ENCODE data around the gene PVALB.

The PVALB gene

GRCh38 chr22:36808721-36809344, 8.0 kb downstream of the PVALB start:
- no peak for DNase-seq

DNA sequence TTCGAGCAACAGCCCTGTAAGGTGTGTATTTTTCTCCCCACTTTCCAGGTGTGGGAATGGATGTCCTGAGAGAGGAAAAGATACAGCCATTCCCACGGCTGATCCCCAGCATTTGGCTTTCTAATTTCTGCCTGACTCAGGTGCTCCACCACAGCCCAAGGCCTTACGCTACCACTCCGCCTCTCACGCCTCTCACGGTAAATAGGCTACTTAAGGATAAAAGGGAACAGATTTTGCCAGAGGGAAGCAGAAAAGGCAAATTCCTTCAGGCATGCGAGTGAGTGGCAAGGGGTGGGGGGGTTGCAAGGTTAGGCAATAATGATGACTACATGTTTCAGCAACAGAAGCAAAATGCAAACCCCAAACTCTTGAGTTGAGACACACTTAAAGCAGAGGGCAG, 9.2 kb downstream of the PVALB start:
- no peak for DNase-seq

DNA sequence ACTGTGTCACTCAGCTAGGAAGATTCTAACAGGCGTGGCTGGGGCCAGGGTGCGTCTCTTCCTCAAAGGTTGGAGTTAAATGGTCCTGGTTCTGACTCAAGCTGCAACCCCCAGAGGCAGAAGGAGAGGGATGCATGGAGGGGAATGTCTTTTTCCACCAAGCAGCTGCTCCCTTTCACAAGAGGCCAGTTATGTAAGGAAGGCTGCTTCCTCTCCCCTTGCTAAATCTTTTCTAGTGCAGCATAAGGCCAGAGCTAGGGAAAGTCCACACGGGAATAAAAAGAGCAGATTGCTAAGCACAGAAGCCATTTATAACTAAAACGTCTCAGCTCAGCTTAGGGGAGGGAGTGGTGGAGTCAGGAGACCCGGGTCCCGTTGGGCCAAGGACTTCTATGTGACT, 10.0 kb downstream of the PVALB start:
- DNase-seq: no peak

DNA sequence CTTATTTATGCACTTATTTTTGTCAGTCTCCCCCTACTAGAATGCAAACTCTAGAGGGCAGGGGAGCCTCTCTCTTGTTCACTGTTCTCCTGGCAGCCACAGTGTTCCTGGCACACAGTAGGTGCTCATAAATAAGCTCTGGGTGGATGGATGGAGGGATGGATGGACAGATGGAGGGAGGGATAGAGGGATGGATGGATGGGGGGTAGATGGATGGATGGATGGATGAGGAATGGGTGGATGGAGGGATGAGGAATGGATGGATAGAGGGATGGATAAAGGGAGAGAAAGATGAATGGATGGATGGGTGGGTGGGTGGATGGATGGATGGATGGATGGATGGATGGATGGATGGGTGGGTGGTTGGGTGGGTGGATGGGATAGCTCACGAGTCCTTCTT, 13.5 kb downstream of the PVALB start:
- no peak for DNase-seq

DNA sequence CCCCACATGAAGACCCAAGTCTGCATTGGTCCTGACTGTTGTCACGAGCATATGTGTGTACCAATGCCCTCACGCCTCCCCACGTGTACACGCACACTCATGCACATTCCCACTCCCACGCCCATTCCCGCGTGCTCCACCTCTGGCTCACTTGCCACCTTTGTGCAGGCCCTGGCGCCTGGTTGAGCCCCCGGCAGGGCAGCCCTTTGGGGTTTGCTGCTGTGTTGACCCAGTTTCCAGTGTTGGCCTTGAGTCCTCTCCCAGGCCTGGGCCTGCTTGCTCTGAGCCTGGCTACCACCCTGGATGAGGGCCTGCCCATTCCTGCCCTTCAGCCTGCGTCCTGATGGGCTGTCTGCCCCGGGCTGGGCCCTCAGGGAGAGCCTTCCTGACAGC, 18.2 kb downstream of the PVALB start:
- DNase-seq: no peak

DNA sequence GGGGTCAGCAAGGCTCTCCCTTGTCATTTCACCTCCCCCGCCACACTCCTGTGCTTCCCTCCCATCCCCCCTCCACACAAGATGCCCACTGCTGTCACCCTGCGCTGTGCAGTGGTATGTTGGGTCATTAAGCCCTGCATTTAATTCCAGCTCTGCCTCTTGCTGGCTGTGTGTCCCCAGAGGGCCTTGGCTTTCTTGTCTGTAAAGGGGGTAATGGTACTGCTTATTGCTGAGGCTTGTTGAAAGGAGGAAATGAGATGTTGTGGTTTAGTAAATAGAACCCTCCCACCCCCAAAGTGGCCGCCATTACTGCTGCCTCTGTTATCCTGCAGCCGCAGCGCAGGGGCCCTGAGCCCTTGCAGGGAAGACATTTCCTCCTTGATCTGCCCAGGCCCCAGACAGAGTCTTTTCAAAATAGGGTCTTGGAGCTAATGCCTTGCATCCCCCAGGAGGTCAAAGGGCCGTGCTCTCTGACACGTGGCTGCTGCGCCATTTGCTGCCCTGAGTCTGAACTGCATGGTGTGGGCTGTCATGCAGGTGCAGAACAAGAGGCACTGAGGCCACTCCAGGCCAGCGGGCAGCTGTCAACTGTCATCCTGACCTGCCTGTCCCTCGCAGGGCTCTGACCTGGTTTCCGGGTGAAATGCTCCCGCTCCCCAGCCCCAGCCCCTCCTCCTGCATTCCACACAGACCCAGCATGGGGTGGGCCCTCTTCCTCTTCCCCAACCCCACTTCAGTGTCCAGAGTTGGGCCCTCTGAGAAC, 18.7 kb downstream of the PVALB start:
- no peak for DNase-seq

- no peak for DNase-seq
Measured at GRCh38 chr22:36797374-36797773, 19.5 kb downstream of the PVALB start.

- DNase-seq: no peak
Measured at GRCh38 chr22:36796552-36797175, 20.2 kb downstream of the PVALB start.

DNA sequence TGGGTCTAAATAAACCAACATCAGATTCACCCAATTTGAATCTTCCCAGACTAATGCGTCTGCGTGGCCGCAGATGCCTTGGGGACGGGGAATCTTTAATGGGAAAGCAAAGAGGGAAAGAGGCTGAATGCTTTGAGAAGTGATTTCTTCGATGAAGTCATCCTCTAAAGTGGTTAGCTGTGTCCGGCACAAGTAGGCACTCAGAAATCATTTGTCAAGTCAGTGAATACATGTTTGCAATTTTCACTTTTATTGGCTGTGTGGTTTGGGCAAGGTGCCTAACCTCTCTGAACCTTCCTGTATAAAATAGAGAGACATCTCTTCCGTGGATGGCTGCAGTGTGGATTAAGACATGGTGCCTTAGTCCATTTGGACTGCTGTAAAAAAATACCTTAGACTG, 21.2 kb downstream of the PVALB start:
- DNase-seq: no peak

- DNase-seq: no peak
Measured at GRCh38 chr22:36790648-36791047, 26.2 kb downstream of the PVALB start.

GRCh38 chr22:36787204-36787988, 29.4 kb downstream of the PVALB start:
- no peak for DNase-seq

DNA sequence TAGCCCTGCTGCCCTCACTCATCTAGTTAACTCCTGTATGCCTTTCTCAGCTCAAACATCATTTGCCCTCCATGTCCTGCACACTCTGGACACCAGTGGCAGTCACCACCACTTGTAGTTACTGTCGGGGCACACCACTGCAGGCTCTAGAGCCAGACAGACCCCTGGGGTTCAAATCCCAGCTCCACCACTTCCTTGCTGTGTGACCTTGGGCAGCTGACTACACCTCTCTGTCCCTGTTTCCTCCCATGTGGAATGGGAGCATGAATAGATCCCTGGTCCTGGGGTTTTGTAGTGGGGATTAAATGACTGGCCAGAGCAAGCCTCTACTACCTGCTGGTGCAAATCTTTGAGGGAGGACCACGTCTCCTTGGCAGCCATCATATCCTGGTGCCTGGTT, 33.1 kb downstream of the PVALB start:
- no peak for DNase-seq

DNA sequence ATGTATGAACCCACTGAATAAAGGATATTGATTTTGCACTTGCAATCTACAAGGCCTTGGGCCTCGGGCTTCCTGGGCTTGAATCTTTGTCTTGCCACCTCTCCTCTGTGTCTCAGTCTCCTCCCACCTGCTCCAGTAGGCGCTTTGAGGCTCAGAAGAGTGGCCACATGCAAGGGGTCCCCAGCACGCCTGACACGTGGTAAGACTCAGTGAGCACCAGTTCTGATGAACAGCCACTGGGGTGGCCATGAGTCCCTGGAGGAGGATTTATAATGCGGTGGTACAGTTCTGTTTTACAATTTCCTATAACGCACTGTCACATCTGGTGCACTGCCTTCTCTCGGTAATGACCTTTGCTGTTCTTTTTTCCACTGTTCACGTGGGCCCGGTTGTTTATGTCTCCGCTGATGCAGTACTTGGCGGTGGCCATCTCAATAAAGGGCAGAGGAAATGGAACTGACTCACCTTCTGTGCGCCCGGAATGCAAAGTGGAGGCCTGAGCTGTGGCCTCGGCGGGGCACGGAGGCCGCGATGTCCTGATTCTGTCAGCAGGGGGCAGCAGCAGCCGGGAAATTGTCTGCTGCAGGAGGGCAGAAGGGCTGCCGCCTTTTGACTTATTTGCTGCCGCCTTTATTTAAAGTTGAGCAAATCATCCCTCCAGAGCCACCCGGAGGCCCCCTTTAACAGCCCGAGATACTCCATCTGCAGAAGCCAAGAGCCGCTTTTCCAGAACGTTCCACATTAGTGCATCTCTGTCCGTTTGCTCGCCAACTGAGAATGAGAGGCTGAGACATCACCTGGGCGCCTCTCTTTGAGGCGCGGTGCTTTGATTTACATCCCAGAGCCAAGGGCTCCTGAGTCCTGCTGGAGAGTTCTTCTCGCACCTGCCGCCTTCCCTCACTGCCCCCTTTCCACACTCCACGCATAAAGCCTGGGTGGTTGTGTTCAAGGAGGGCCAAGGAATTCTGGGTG, 34.9 kb downstream of the PVALB start:
- peak; percentile 84 to 88 for DNase-seq

DNA sequence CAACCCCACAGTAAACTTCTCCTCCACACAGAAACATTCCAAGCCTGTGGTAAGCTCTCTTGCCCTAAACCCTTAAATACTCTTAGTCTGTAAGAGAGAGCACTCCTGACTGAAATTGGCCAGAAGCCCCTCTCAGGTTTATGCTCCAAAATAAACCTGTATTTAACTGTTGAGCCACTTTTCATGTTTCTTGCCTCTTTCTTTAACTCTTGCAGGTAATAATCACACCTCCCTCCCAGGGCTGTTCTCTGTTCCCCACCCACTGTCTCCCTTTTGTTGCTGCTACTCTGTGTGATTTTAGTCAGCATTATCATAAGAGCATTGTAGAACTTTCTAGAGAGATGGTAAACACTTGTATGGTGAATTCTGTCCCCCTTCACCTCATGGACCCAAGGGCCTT, 38.8 kb downstream of the PVALB start:
- DNase-seq: no peak

- DNase-seq: no peak
Measured at GRCh38 chr22:36776722-36777121, 40.1 kb downstream of the PVALB start.

- DNase-seq: peak; percentile 99 to 100
Measured at GRCh38 chr22:36775964-36776669, 40.7 kb downstream of the PVALB start, which contains the start of gene IFT27. Gene IFT27 (minus strand): TSS chr22:36776119. CDS start chr22:36775707, 412 bp downstream.

DNA sequence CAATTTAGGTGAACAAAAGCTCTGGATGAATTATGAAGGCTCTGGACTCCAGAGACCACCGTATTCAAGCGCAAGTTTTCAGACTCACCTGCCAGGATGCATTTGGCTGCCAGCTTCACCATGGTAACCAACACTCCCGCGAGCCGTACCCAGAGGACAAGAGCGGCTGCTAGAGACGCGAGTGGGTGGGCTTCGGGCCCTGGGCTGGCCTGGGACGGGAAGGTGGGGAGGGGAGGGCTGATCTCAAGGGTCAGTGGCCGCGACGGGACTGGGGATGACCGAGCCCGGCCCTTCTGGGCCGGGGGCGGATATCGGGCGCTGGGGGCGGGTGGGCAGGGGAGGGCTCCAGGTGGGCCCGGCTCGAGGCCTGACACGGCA, 41.3 kb downstream of the PVALB start:
- DNase-seq: peak; percentile 50 to 58

- DNase-seq: no peak
Measured at GRCh38 chr22:36773935-36774334, 42.9 kb downstream of the PVALB start.

- DNase-seq: no peak
Measured at GRCh38 chr22:36772451-36772850, 44.4 kb downstream of the PVALB start.

DNA sequence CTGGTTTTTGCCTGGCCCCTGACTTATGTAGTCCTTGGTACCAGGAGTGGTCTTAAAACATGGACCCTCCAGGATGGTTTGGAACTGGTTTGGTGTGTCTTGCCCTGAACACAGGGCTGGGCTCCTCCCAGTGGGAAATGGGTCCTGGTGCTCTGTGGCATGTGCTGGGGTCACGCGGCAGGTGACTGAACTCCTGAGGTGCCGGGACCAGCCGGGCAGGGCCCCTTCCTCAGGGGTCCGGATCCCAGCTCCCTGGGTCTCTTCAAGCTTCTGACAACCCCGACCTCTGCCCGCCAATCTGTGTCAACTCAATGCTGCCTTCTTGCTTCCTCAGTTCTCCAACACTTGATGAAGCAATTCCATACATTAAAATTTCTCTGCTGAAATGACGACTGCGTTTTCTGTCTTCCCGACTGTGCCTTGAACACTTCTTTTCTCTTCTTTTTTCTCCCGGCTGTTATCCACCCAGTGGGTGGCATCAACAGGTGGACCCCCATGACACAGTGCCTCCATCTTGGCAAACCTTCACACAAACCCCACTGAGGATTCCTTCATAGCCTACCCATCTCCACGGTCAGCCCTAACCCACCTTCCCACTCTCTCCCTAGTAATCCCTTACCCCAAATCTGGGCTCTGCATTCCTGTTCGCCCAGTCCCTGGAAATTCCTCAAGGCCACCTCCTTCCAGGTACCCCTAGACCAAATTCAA, 45.3 kb downstream of the PVALB start:
- no peak for DNase-seq
